Measurements from ENCODE around the gene DCTN4. TPM values are rescaled to one million over a fixed set of nuclear protein-coding genes. Genes with fewer than 3 reads are reported as not detected.

DCTN4 gene
- total RNA-seq, 1 donor from 2014 or later: 28.1 TPM

- H3K27ac ChIP-seq: no peak overlapping the region
Measured at GRCh38 chr5:150765799-150766169, 7.0 kb upstream of the DCTN4 start.

GRCh38 chr5:150765011-150765798 is 6.4 kb upstream of the DCTN4 start:
- intact Hi-C loops (cut with DNase I): no loop called here

More at GRCh38 chr5:150765799-150766169, 7.0 kb upstream of the DCTN4 start:
- Histone ChIP-seq H3K36me3 (no peaks in the 10 kb centered on the region), H3K4me1 (peaks cover 0 to 4% of the 10 kb centered on the region in 2 donors), H3K4me3 (no peak overlapping the region), H3K9me3 (no peaks in the 10 kb centered on the region), H3K27me3 (no peaks in the 10 kb centered on the region)
- no peak for DNase-seq (ENCODE audit: low spot score in 2 of 2)
- TF ChIP-seq, protein P1, sequence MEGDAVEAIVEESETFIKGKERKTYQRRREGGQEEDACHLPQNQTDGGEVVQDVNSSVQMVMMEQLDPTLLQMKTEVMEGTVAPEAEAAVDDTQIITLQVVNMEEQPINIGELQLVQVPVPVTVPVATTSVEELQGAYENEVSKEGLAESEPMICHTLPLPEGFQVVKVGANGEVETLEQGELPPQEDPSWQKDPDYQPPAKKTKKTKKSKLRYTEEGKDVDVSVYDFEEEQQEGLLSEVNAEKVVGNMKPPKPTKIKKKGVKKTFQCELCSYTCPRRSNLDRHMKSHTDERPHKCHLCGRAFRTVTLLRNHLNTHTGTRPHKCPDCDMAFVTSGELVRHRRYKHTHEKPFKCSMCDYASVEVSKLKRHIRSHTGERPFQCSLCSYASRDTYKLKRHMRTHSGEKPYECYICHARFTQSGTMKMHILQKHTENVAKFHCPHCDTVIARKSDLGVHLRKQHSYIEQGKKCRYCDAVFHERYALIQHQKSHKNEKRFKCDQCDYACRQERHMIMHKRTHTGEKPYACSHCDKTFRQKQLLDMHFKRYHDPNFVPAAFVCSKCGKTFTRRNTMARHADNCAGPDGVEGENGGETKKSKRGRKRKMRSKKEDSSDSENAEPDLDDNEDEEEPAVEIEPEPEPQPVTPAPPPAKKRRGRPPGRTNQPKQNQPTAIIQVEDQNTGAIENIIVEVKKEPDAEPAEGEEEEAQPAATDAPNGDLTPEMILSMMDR (IDR thresholded peaks at IDR 0.05): no peak
- intact Hi-C loops (cut with DNase I): no loop called here

GRCh38 chr5:150764530-150764929 is 5.7 kb upstream of the DCTN4 start:
- H3K27ac ChIP-seq: peak overlapping the region in 1 of 2 donors; percentile 29

More at GRCh38 chr5:150765011-150765798, 6.4 kb upstream of the DCTN4 start:
- Histone ChIP-seq H3K9me3 (no peaks in the 10 kb centered on the region), H3K36me3 (no peaks in the 10 kb centered on the region), H3K4me1 (peaks cover 0 to 4% of the 10 kb centered on the region in 2 donors), H3K27me3 (no peaks in the 10 kb centered on the region), H3K4me3 (no peak overlapping the region), H3K27ac (no peak overlapping the region)
- TF ChIP-seq, protein P1 (IDR thresholded peaks at IDR 0.05): no peak
- DNase-seq (ENCODE audit: low spot score in 2 of 2): no peak

GRCh38 chr5:150763023-150763769 is 4.4 kb upstream of the DCTN4 start:
- peak in 1 of 2 donors; percentile 82 for DNase-seq (ENCODE audit: low spot score in 2 of 2)
- Histone ChIP-seq H3K4me3 (no peak overlapping the region), H3K27me3 (no peaks in the 10 kb centered on the region), H3K9me3 (no peaks in the 10 kb centered on the region), H3K27ac (peak overlapping the region; percentile 29 to 63), H3K4me1 (peaks cover 0 to 7% of the 10 kb centered on the region in 2 donors), H3K36me3 (no peaks in the 10 kb centered on the region)
- TF ChIP-seq, protein P1 (IDR thresholded peaks at IDR 0.05): no peak
- intact Hi-C loops (cut with DNase I): no loop called here

More at GRCh38 chr5:150764530-150764929, 5.7 kb upstream of the DCTN4 start:
- Histone ChIP-seq H3K27me3 (no peaks in the 10 kb centered on the region), H3K4me1 (peaks cover 0 to 4% of the 10 kb centered on the region in 2 donors), H3K9me3 (no peaks in the 10 kb centered on the region), H3K36me3 (no peaks in the 10 kb centered on the region), H3K4me3 (no peak overlapping the region)
- DNase-seq (ENCODE audit: low spot score in 2 of 2): no peak
- TF ChIP-seq, protein P1 (IDR thresholded peaks at IDR 0.05): no peak
- intact Hi-C loops (cut with DNase I): no loop called here

DNA sequence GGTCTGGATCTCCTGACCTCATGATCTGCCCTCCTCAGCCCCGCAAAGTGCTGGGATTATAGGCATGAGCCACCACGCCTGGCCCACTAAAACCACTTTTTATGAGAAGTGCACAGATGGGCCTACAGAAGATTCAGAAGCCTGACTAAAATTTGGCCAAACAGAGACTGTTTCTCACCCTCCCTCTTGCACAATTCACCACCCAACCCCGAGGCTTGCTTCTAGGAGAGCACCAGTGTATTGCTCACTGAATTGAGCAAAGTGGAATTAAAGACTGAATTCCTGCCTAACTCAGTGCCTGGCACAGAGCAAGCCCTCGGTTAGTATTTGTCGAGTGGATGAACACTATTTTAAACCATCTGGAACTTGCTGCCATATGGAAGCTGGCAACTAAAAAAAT is 3.4 kb upstream of the DCTN4 start:
- peaks cover 3 to 15% of the 10 kb centered on the region in 2 donors for H3K4me1 ChIP-seq
- no peaks in the 10 kb centered on the region for H3K36me3 ChIP-seq
- TF ChIP-seq, protein P1 (IDR thresholded peaks at IDR 0.05): no peak
- H3K27me3 ChIP-seq: no peaks in the 10 kb centered on the region
- no peaks in the 10 kb centered on the region for H3K9me3 ChIP-seq
- peak overlapping the region in 1 of 2 donors; percentile 63 for H3K27ac ChIP-seq
- intact Hi-C loops (cut with DNase I): no loop called here
- no peak overlapping the region for H3K4me3 ChIP-seq
- DNase-seq (ENCODE audit: low spot score in 2 of 2): no peak

Data from ascending aorta (tissue), 2 donors.